ENCODE data around the gene ZCCHC14. TPM values are rescaled to one million over a fixed set of nuclear protein-coding genes. Genes with fewer than 3 reads are reported as not detected.

The ZCCHC14 gene
- total RNA-seq, 1 experiment from 2014 or later: not detected

GRCh38 chr16:87409153-87409552 is 83.7 kb downstream of the ZCCHC14 start:
- H2AFZ ChIP-seq (ENCODE audit: low read length): no peak overlapping the region
- H3K9me3 ChIP-seq (ENCODE audit: low read length): no peaks in the 10 kb centered on the region
- H3K4me1 ChIP-seq (ENCODE audit: low read length): no peaks in the 10 kb centered on the region
- H3K36me3 ChIP-seq (ENCODE audit: insufficient read depth, low read length): peaks cover 4% of the 10 kb centered on the region; the same call in 1 of the 2 replicates
- DNase-seq: no peak
- H3K9ac ChIP-seq (ENCODE audit: low read length): no peak overlapping the region
- H3K27ac ChIP-seq (ENCODE audit: low read length): no peak overlapping the region
- H3K27me3 ChIP-seq (ENCODE audit: low read length): no peaks in the 10 kb centered on the region
- H3K4me2 ChIP-seq (ENCODE audit: low read depth, low read length, poor library complexity, severe bottlenecking): no peak overlapping the region
- H4K20me1 ChIP-seq (ENCODE audit: insufficient read depth, low read depth, low read length): 0 out of 2 replicates have a peak, but pooled peaks cover 5% of the 10 kb centered on the region
- no peaks in the 10 kb centered on the region for H3K9me2 ChIP-seq (replicated peaks; ENCODE audit: insufficient read depth, low read length)
- H3K79me2 ChIP-seq (ENCODE audit: low read length): no peaks in the 10 kb centered on the region
- H3K4me3 ChIP-seq (ENCODE audit: low read length): no peak overlapping the region

GRCh38 chr16:87407511-87408112 is 85.2 kb downstream of the ZCCHC14 start:
- Histone ChIP-seq H3K9me3 (ENCODE audit: low read length) (no peaks in the 10 kb centered on the region), H3K27ac (ENCODE audit: low read length) (no peak overlapping the region), H3K9me2 (replicated peaks; ENCODE audit: insufficient read depth, low read length) (no peaks in the 10 kb centered on the region), H3K27me3 (ENCODE audit: low read length) (no peaks in the 10 kb centered on the region), H3K4me2 (ENCODE audit: low read depth, low read length, poor library complexity, severe bottlenecking) (no peak overlapping the region), H3K79me2 (ENCODE audit: low read length) (no peaks in the 10 kb centered on the region), H3K9ac (ENCODE audit: low read length) (no peak overlapping the region), H3K36me3 (ENCODE audit: insufficient read depth, low read length) (peaks cover 9% of the 10 kb centered on the region), H3K4me3 (ENCODE audit: low read length) (no peak overlapping the region), H4K20me1 (ENCODE audit: insufficient read depth, low read depth, low read length) (0 out of 2 replicates have a peak, but pooled peaks cover 5% of the 10 kb centered on the region), H2AFZ (ENCODE audit: low read length) (no peak overlapping the region), H3K4me1 (ENCODE audit: low read length) (no peaks in the 10 kb centered on the region)
- DNase-seq: no peak

- Histone ChIP-seq H3K4me1 (ENCODE audit: low read length) (no peaks in the 10 kb centered on the region), H3K27me3 (ENCODE audit: low read length) (no peaks in the 10 kb centered on the region), H3K9me2 (replicated peaks; ENCODE audit: insufficient read depth, low read length) (no peaks in the 10 kb centered on the region), H2AFZ (ENCODE audit: low read length) (no peak overlapping the region), H3K9me3 (ENCODE audit: low read length) (no peaks in the 10 kb centered on the region), H3K79me2 (ENCODE audit: low read length) (no peaks in the 10 kb centered on the region), H3K4me2 (ENCODE audit: low read depth, low read length, poor library complexity, severe bottlenecking) (no peak overlapping the region), H4K20me1 (ENCODE audit: insufficient read depth, low read depth, low read length) (0 out of 2 replicates have a peak, but pooled peaks cover 5% of the 10 kb centered on the region), H3K9ac (ENCODE audit: low read length) (no peak overlapping the region), H3K27ac (ENCODE audit: low read length) (no peak overlapping the region), H3K36me3 (ENCODE audit: insufficient read depth, low read length) (peaks cover 9% of the 10 kb centered on the region), H3K4me3 (ENCODE audit: low read length) (no peak overlapping the region)
- no peak for DNase-seq
Observed at GRCh38 chr16:87406495-87407088, 86.2 kb downstream of the ZCCHC14 start.

- H3K79me2 ChIP-seq (ENCODE audit: low read length): no peaks in the 10 kb centered on the region
- no peaks in the 10 kb centered on the region for H3K4me1 ChIP-seq (ENCODE audit: low read length)
- H3K9me3 ChIP-seq (ENCODE audit: low read length): no peaks in the 10 kb centered on the region
- H3K4me2 ChIP-seq (ENCODE audit: low read depth, low read length, poor library complexity, severe bottlenecking): no peak overlapping the region
- DNase-seq: no peak
- no peaks in the 10 kb centered on the region for H3K27me3 ChIP-seq (ENCODE audit: low read length)
- H4K20me1 ChIP-seq (ENCODE audit: insufficient read depth, low read depth, low read length): 0 out of 2 replicates have a peak, but pooled peaks cover 5% of the 10 kb centered on the region
- H3K27ac ChIP-seq (ENCODE audit: low read length): no peak overlapping the region
- H3K4me3 ChIP-seq (ENCODE audit: low read length): no peak overlapping the region
- H3K36me3 ChIP-seq (ENCODE audit: insufficient read depth, low read length): peaks cover 13% of the 10 kb centered on the region
- no peak overlapping the region for H2AFZ ChIP-seq (ENCODE audit: low read length)
- H3K9me2 ChIP-seq (replicated peaks; ENCODE audit: insufficient read depth, low read length): no peaks in the 10 kb centered on the region
- H3K9ac ChIP-seq (ENCODE audit: low read length): no peak overlapping the region
Observed at GRCh38 chr16:87404764-87405625, 87.8 kb downstream of the ZCCHC14 start.

- Histone ChIP-seq H3K27ac (ENCODE audit: low read length) (no peak overlapping the region), H3K79me2 (ENCODE audit: low read length) (peaks cover 74% of the 10 kb centered on the region), H3K9me3 (ENCODE audit: low read length) (no peaks in the 10 kb centered on the region), H3K4me2 (ENCODE audit: low read depth, low read length, poor library complexity, severe bottlenecking) (no peak overlapping the region), H3K9me2 (replicated peaks; ENCODE audit: insufficient read depth, low read length) (no peaks in the 10 kb centered on the region), H3K27me3 (ENCODE audit: low read length) (no peaks in the 10 kb centered on the region), H3K4me3 (ENCODE audit: low read length) (no peak overlapping the region), H3K9ac (ENCODE audit: low read length) (no peak overlapping the region), H3K4me1 (ENCODE audit: low read length) (peaks cover 19% of the 10 kb centered on the region), H4K20me1 (ENCODE audit: insufficient read depth, low read depth, low read length) (peaks cover 25% of the 10 kb centered on the region; the same call in 1 of the 2 replicates), H2AFZ (ENCODE audit: low read length) (no peak overlapping the region), H3K36me3 (ENCODE audit: insufficient read depth, low read length) (peaks cover 9% of the 10 kb centered on the region)
- no peak for DNase-seq
Observed at GRCh38 chr16:87395181-87395842, 97.5 kb downstream of the ZCCHC14 start.

DNA sequence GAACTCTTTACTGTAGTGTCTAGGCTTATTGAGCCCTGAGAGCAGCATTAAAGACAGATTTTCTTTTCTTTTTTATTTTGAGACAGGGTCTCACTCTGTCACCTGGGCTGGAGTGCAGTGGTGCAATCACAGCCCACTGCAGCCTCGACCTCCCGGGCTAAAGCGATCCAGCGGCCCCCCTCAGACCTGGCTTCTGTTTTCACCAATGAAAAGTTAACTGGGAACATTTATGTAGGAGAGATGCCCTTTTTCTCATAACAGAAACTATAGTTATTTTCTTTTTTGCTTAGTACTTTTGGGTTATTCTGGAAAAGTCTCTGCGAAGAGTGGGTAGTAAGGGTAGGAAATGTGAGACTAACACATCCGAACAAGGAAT is 99.2 kb downstream of the ZCCHC14 start:
- Histone ChIP-seq H3K9me3 (ENCODE audit: low read length) (no peaks in the 10 kb centered on the region), H3K79me2 (ENCODE audit: low read length) (peaks cover 67% of the 10 kb centered on the region), H3K9me2 (replicated peaks; ENCODE audit: insufficient read depth, low read length) (no peaks in the 10 kb centered on the region), H4K20me1 (ENCODE audit: insufficient read depth, low read depth, low read length) (peaks cover 25% of the 10 kb centered on the region; the same call in 1 of the 2 replicates), H3K4me1 (ENCODE audit: low read length) (peaks cover 29% of the 10 kb centered on the region), H3K27ac (ENCODE audit: low read length) (no peak overlapping the region; the same call in 1 of the 2 replicates), H3K27me3 (ENCODE audit: low read length) (no peaks in the 10 kb centered on the region), H2AFZ (ENCODE audit: low read length) (no peak overlapping the region), H3K36me3 (ENCODE audit: insufficient read depth, low read length) (peaks cover under 1% of the 10 kb centered on the region; the same call in 1 of the 2 replicates), H3K9ac (ENCODE audit: low read length) (peak overlapping the region; percentile 79), H3K4me3 (ENCODE audit: low read length) (peak overlapping the region; percentile 85), H3K4me2 (ENCODE audit: low read depth, low read length, poor library complexity, severe bottlenecking) (peak overlapping the region; percentile 94)
- no peak for DNase-seq

DNA sequence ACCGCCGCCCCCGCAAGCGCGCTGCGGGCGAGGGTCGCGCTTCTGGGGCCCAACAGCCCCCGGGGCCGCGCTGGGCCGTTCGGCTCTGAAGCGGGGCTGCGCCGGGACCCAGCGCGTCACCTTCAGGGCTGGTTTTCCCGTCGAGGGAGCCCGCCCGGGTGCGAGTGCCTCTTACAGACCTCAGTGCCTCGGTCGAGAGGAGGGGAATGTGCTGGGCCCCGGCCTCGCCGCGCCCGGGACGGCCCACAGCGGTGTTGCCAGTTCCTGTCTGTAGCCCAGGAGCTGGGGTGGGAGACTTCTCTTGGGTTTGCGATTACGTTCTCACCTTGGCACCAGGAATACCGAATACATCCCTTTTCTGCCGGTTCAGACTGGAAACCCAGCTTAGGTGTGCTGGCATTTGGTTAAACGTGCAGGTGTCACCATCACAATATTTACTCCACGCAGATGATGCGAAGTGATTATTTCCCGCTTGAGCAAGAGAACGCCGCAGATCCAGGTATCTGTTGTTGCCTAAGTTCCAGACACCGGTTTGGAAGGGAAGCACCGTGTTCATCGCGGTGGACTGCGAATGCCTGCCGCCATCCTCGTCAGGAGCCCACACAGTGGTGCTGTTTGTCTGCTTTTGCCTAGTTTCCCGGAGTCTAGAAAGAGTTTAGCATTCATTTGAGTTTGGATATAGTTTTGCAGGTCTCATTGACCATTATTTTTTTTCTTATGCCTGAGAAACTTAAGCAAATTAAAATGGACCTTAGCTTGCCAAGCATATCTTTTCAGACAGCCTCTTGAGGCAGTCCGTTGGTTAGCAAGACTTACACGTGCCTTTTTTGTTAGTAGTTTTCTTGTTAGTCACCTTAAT is 99.8 kb downstream of the ZCCHC14 start:
- Histone ChIP-seq H3K4me3 (ENCODE audit: low read length) (peak overlapping the region; percentile 85), H4K20me1 (ENCODE audit: insufficient read depth, low read depth, low read length) (peaks cover 25% of the 10 kb centered on the region; the same call in 1 of the 2 replicates), H3K4me2 (ENCODE audit: low read depth, low read length, poor library complexity, severe bottlenecking) (peak overlapping the region; percentile 94), H3K9ac (ENCODE audit: low read length) (peak overlapping the region; percentile 79), H3K27me3 (ENCODE audit: low read length) (no peaks in the 10 kb centered on the region), H2AFZ (ENCODE audit: low read length) (no peak overlapping the region), H3K79me2 (ENCODE audit: low read length) (peaks cover 61% of the 10 kb centered on the region), H3K27ac (ENCODE audit: low read length) (peak overlapping the region; percentile 22; the same call in 1 of the 2 replicates), H3K9me2 (replicated peaks; ENCODE audit: insufficient read depth, low read length) (no peaks in the 10 kb centered on the region), H3K36me3 (ENCODE audit: insufficient read depth, low read length) (no peaks in the 10 kb centered on the region; the same call in 1 of the 2 replicates), H3K9me3 (ENCODE audit: low read length) (no peaks in the 10 kb centered on the region), H3K4me1 (ENCODE audit: low read length) (peaks cover 35% of the 10 kb centered on the region)
- peak; percentile 70 for DNase-seq

Data from Karpas-422 (cell line).